OCI-M1 (cell line): ENCODE results near the gene SOBP.

Experiments
- DNase-seq: peaks from one replicate; lab custom pipeline; 2025; lab: John Stamatoyannopoulos, UW

SOBP gene

DNA sequence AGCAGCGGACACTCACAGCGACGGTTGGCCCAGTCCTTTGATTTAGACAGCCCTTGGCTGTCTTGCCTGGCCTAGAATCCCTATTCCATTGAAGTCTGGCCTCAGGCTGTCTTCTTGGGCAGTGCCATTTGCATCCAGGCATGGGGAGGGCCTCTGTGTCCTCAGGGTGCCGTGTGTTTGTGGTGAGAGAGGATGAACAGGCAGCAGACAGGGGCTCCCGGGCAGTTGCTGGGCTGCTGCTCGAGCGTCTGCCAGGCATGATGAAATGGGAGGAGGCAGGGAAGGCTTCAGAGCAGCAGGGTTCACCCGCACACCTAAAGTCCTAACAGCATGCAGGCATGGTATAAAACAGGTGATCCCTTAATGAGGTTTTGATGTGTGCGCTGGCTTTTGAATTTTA lies 126.9 kb downstream of the SOBP start:
- DNase-seq: no peak

DNA sequence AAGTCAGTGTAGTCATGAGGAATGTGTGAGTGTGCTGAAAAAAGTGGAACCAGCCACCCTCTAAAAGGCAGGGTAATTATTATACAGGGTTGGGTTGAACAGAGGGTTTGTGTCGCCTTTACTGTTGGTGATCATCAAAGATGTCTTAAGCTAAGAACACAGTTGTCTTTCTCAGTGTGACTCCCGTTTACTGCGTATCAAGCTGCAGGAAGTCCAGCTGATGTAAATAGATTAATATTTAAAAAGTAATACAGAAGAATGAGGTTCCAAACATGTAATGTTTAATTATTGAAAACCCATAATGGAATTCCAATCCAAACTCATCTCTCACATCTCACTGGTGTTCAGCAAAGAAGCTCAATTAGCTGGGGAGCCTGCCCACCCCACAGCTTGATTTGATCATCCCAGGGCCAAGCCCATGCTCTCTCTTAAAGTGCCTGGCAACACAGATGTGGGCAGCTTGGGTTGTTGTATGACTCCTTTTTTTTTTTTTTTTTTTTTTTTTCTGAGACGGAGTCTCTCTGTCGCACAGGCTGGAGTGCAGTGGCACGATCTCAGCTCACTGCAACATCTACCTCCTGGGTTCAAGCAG lies 127.5 kb downstream of the SOBP start:
- no peak for DNase-seq

GRCh38 chr6:107618672-107619071 lies 128.8 kb downstream of the SOBP start:
- DNase-seq: no peak

- no peak for DNase-seq
These were observed 130.8 kb downstream of the SOBP start for GRCh38 chr6:107620732-107621131.

DNA sequence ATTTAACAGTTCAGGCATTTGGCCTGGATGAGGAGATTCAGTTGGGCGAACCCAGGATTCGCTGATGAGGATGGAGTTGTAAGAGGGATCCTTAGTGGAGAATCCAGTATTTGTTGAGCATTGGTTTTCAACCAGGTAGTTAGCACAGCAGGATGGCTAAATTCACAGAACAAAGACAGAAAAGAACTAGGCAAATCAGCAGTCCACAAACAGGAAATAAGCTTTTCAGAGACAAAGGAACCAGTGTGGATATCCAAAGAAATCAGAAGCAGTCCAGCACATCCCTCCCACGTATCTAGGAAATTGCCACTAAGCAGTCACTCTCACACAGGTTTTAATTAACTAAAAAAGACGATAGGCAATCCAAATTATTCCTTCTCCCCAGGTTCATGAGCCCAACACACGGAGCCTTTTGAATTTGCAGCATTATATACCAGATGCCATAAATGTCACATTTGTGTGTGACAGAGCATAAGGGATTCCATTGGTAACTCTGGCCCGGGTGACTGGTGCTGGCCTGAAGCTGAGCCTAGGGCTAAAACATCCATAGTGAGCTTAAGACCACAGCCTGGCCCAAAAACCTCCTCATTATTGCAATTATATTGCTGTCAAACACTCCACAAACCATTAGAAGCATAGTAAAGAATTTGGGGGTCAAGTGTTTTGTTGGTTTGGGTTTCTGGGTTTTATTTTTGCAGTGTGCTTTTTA lies 131.5 kb downstream of the SOBP start:
- no peak for DNase-seq

DNA sequence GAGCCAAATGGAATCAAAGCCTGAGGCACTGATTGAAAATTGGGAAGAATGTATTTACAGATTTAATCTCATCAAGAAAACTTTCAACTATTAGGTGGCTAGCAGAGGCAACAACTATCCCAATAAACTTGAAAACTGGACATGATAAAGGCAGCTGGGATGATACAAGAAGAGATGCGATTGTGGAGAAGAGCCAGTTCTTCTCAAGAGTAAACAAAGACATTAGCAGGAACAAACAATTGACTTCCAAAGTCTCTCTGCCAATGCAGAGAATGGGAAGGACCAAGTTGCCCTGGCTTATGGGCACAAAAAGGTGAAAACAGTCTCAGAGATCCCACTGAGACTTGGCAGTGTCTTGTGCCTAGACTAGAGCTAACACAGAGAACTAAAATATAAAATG lies 132.4 kb downstream of the SOBP start:
- no peak for DNase-seq

DNA sequence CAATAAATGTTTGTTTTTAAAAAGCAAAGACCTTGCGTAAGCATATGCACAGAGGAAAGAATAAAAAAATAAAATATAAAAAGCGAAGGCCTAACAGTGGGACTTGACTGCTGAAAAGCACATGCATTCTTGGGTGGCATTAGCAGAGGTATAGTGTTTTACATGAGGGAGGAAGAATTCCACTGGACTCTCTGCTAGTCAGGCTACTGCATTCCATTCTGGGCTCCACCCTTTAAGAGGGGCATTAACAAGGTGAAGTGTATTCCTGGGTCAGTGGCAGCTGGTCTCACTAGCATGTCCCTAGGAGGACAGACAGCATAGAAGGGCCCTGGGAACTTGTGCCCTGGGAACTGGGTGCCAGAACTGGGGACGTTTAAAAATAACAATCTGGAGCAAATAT lies 134.1 kb downstream of the SOBP start:
- DNase-seq: no peak

DNA sequence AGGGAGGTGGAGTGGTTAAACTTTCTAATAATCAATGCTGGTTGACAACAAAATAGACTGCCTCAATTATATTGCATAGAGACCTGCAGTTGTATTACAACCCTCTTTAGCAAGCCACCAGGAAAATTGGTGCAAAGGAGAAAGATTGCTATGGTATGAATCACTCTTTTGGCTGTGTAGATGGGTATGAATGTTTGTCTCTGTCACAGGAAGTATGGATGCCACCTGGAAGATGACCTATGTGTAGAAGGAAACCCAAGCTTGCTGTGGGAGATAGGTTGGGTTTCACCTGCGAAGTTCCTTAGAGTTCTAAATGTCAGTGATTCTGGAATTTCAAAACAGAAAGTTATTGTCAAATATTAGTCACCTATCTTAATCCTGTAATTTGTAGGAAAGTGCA lies 134.6 kb downstream of the SOBP start:
- no peak for DNase-seq

GRCh38 chr6:107625264-107625663 lies 135.3 kb downstream of the SOBP start:
- DNase-seq: no peak

DNA sequence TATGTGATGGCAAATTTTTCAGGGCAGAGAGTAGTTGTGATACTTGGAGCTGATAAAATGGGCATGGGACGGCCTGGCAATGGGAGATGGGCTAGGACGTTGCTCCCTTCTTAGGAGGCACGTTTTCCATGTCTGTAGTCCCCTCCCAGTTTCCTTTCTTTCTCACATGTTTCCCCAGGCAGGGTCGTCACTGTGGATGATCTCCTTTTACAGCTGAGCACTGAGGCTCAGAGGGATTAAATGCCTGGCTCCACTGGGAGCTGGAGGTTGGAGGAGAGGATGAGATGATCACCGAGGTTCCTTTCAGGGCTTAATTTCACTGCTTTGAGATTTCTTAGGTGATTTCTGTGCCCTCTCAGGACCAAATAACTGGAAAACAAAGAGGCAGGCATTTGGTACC lies 136.7 kb downstream of the SOBP start:
- no peak for DNase-seq

DNA sequence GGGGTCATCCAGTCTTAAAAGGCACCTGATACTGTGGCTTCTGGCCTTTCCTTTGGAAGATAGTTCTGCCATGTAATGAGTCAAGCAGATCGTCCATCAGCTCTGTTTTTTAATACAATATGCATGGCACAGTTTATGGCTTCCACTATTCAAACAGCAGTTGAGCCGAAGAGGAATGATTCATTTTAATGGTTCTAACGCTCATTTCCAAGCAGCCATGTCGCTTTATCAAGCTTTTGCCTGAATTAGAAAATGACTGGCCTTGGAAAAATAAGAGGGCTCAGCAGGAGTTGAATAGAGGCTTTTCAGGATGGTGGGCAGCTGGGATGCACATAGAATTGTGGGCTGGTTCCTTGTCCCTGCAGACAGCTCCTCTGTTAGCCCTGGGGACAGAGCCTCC lies 138.1 kb downstream of the SOBP start:
- DNase-seq: no peak

DNA sequence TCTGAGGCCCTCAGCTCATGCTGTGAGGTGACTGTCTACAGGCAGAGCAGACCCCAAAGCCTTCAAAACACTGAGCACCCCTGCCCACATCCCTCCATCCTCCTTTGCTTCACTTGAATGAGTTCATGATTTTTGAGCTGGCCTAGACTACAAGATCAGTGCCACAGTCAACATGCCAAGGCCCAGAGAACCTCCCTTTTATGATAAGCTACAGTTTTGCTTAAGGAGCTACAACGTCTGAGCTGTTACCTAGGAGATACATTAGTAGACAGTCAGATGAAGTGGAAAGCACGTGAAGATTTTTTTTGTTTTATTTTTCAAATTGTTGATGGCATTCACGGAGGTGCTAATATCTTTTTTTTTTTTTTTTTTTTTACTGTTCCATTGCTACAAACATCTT lies 139.0 kb downstream of the SOBP start:
- DNase-seq: no peak

DNA sequence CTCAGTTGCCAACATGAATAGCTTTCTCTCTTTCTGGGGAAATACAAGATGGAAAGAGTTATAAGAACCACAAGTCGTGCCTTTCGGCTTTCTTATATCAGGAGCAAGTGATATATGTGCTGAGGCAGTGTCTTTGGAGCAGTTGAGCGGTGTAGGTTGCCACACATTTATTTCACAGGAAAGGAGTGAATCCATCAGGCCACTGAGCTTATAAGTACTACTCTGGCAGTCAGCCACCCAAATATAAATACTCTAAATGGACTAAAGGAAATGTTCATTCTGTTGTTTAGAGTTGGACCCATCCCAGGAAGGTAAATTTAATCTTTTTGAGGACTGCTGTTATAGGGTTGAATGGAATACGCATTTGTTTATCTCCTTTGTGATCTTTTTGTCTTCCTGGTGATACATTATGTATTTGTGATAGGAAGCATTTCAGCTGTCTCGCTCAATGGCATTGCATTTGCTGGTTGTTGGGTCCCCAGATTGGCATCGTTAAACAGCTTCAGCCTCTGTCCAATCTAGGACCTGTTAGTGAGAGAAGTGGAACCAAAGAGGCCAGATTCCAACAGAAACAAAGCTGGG lies 139.7 kb downstream of the SOBP start:
- DNase-seq: no peak

DNA sequence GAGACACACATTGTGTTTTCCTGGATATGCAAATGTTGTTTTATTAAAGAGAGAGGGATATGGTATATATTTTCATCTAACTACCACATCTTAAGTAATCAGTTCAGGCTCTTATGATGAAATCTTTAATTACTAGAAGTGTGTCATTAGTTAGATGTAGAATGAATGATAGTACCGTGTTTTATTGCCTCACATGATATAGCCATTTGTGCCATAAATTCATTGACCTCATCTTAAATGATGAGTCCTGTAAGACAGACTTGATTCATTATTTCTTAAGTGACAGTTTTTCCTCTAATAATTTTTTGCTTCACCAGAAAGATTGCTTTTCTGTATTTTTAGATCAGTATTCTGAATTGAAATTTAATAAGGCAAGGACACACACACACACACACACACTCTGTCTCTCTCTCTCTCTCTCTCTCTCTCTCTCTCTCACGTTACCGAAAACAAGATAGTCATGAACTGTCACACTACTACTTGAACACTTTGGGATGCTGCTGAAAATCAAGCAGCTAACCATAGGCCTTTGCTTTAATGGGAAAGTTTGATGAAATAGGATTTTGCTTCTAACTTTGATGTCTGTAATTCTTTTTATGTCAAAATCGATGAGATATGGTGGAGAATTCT lies 140.5 kb downstream of the SOBP start:
- DNase-seq: no peak

DNA sequence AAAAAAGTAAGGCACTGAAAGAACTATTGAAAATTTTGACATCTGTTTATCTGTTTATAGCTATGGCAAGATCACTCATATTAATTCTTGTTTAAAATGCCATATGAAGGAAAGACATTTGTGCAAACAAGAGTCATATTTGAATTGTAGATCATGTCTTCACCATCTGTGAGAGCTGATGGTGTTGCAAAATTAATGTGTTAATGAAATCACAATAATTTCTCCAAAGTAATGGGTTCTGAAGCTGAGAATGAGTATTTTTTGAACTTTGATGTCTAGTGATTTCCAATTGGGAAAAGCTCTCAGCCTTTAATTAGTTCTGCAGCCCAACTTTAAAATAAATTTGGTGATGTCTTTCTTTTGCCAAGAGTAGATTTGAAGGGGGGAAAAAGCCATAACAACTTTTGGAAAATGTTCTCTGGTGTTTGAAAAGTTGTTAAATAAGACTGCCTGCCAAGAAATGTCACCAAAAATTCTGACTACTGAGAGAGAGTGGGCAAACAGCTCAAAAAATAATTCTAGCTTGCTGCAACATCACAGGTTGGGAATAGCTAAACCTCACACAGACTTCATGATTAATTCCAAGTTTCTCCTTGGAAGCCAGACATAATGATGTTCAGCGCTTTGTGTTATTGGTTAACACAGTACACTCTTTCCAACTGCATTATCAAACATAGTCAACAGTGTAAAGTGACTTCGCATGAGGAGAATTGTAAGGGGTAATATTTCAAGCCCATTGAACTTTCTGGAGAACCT lies 142.6 kb downstream of the SOBP start:
- DNase-seq: no peak

GRCh38 chr6:107633680-107634323 lies 143.9 kb downstream of the SOBP start:
- DNase-seq: no peak

GRCh38 chr6:107634324-107635056 lies 144.6 kb downstream of the SOBP start:
- no peak for DNase-seq

DNA sequence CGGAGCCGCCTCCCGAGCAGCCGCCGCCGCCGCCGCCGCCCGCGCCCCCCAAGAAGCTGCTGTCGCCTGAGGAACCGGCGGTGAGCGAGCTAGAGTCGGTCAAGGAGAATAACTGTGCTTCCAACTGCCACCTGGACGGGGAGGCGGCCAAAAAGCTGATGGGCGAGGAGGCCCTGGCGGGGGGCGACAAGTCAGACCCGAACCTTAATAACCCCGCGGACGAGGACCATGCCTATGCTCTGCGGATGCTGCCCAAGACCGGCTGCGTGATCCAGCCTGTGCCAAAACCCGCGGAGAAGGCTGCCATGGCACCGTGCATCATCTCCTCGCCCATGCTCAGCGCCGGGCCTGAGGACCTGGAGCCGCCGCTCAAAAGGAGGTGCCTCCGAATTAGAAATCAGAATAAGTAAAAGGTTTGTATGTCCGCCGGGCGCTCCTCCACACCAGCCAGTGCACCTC lies 145.2 kb downstream of the SOBP start:
- no peak for DNase-seq

DNA sequence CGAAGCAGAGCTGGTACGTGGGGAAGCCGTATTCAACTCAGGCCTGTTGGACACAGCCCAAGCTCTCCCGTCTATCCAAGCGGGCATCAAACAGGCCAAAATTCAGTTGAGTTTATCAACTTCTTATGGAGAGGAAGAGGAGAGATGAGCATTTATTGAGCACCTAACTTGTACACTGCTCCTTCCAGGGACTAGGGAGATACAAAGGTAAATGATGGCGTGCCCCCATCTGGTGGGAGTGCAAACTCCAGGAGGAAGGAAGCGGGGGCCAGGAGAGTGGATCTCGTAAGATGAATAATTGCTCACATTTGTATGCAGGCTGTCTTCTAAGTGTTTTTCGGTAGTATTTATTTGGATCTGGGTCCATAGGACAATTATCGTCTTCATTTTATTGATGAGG lies 146.6 kb downstream of the SOBP start:
- peak; percentile 11 for DNase-seq

DNA sequence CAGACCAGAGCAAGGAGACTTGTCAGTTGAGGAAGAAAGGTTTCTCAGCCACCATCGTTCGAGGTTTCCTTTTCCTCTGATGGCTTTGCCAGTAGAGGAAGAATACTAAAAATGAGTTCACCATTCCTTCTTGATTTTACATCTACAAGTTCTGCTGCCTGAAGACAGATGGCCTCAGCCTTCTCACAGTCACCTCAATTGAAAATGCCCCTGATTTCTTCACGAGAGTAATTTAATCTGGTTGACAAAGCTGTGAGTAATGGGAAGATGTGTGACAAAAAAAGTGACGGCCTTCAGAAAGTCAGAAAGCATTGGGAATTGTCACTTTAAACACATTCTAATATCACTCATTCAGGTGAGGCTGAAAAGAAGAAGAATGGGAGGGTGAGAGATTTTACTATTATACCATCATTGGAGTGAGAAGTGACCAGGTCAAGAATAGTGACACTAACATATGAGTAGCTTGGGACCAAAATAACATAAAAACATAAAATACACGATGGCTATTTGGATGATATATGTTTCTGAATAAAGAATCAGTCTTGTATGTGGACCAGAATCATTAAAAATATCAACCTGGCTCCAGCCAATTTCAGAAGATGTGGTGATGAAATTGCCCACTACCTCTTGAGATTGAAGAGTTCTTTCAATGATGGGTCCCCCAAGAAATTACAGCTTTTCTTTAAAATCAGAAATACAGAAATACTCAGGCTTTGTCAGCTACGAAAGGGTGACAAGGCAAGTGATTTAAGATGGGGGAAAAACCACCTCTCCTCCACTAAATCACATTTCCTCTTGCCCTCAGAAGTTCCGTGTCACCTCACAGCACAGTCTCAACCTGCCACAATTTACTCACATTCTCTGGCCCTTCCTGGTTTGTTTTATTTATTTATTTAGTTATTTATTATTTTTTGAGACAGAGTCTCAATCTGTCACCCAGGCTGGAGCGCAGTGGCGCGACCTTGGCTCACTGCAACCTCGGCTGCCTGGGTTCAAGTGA lies 147.7 kb downstream of the SOBP start:
- DNase-seq: no peak
